HepG2 (cell line): ENCODE results near the gene WNT1. TPM values are rescaled to one million over a fixed set of nuclear protein-coding genes. Genes with fewer than 3 reads are reported as not detected.

Experiments
- ATM ChIP-seq: fragments of 450-650 bp; IDR thresholded peaks from 2 replicates; pipeline ENCODE4 v1.7.1; 2017; ENCODE audit warnings: mild to moderate bottlenecking, borderline replicate concordance
- DNMT3B ChIP-seq: conservative IDR thresholded peaks from 2 replicates; pipeline ENCODE4 v1.6.1; 2016; ENCODE audit warnings: missing biosample characterization, control low read depth
- ELF4 ChIP-seq: sonication (generic); formaldehyde crosslinking; IDR thresholded peaks from 2 replicates; pipeline ENCODE4 v1.5.0; 2020; ENCODE audit warnings: missing genetic modification reagents, mild to moderate bottlenecking, moderate library complexity, borderline replicate concordance
- ESRRA ChIP-seq: sonication (generic); formaldehyde crosslinking; IDR thresholded peaks from 2 replicates; pipeline ENCODE4 v1.5.1; 2020; ENCODE audit warnings: mild to moderate bottlenecking, low read depth, missing genetic modification reagents
- FOXC1 ChIP-seq: sonication (generic); formaldehyde crosslinking; IDR thresholded peaks from 2 replicates; pipeline ENCODE4 v1.8.0; 2022; ENCODE audit warnings: mild to moderate bottlenecking, missing genetic modification reagents, borderline replicate concordance
- ISX ChIP-seq: sonication (generic); formaldehyde crosslinking; conservative IDR thresholded peaks from 2 replicates; pipeline ENCODE4 v1.5.0; 2020; ENCODE audit warnings: missing genetic modification reagents
- KLF15 ChIP-seq: sonication (generic); formaldehyde crosslinking; IDR thresholded peaks from 2 replicates; pipeline ENCODE4 v1.8.1; 2023; ENCODE audit warnings: borderline replicate concordance, mild to moderate bottlenecking, inconsistent platforms, missing genetic modification reagents, mixed read lengths
- MAZ ChIP-seq, 2 experiments: sonication (generic) in 1 of 2; formaldehyde crosslinking in 1 of 2; IDR thresholded peaks; 2 replicates each; pipeline versions ENCODE4 v1.5.0 to v1.6.1; 2012 to 2020; ENCODE audit warnings: low read depth in 2 of 2, mild to moderate bottlenecking in 2 of 2, borderline replicate concordance in 1 of 2, improper control_type of control experiment in 1 of 2, low read length in 1 of 2, missing genetic modification reagents in 1 of 2, moderate library complexity in 1 of 2
- MEIS2 ChIP-seq: sonication (generic); formaldehyde crosslinking; IDR thresholded peaks from 2 replicates; pipeline ENCODE4 v1.9.0; 2021; ENCODE audit warnings: mild to moderate bottlenecking, missing genetic modification reagents
- MNT ChIP-seq: fragments of 450-650 bp; IDR thresholded peaks from 2 replicates; pipeline ENCODE4 v1.6.1; 2016
- MZF1 ChIP-seq: sonication (generic); formaldehyde crosslinking; IDR thresholded peaks from 2 replicates; pipeline ENCODE4 v1.8.1; 2023; ENCODE audit warnings: mild to moderate bottlenecking, missing genetic modification reagents, borderline replicate concordance
- NR0B2 ChIP-seq: sonication (generic); formaldehyde crosslinking; IDR thresholded peaks from 2 replicates; pipeline ENCODE4 v1.4.0; 2020; ENCODE audit warnings: mild to moderate bottlenecking, missing genetic modification reagents
- SOX13 ChIP-seq, 3 experiments: fragments of 450-650 bp in 1 of 3; sonication (generic) in 1 of 3; formaldehyde crosslinking in 1 of 3; IDR thresholded peaks in 2 of 3; conservative IDR thresholded peaks in 1 of 3; 2 replicates each; pipeline versions ENCODE4 v1.5.0 to v1.6.1; 2016 to 2020; ENCODE audit warnings: antibody characterized with exemption in 1 of 3, mild to moderate bottlenecking in 1 of 3, missing compliant biosample characterization in 1 of 3, missing genetic modification reagents in 1 of 3, moderate library complexity in 1 of 3
- SP1 ChIP-seq, 2 experiments: fragments of 450-650 bp in 1 of 2; sonication (generic) in 1 of 2; formaldehyde crosslinking in 1 of 2; IDR thresholded peaks; 2 replicates each; pipeline versions ENCODE4 v1.4.0 to v1.6.1; 2016 to 2020; ENCODE audit warnings: missing genetic modification reagents in 1 of 2
- SRSF4 ChIP-seq: fragments of 200-400 bp; formaldehyde crosslinking; IDR thresholded peaks from one replicate; pipeline ENCODE4 v1.6.1; 2018; ENCODE audit warnings: mild to moderate bottlenecking, low read depth, low read length, moderate library complexity; ENCODE audit not compliant: poor library complexity, severe bottlenecking
- ZNF605 ChIP-seq: sonication (generic); formaldehyde crosslinking; IDR thresholded peaks from 2 replicates; pipeline ENCODE4 v1.8.0; 2022; ENCODE audit warnings: mild to moderate bottlenecking, missing genetic modification reagents
- polyA plus RNA-seq, 8 experiments: library from polyadenylated mRNA; depleted of rRNA in 3 of 8; stranded (reverse) in 7 of 8; unstranded in 1 of 8; fragments of >200 nt; fragmentation: Illumina TruSeq in 4 of 8; extraction: Trizol in 4 of 8; gene quantifications; 2 replicates each; pipeline versions ENCODE4 v1.2.1 to v1.2.3, GENCODE V29; 2011 to 2016; ENCODE audit warnings: low read depth in 4 of 8, missing spikeins in 1 of 8, mixed read lengths in 1 of 8; ENCODE audit not compliant: insufficient read depth in 1 of 8
- total RNA-seq, 5 experiments: library from RNA; depleted of rRNA; stranded (reverse); fragments of >200 nt; fragmentation: Illumina TruSeq; extraction: Trizol; gene quantifications; 2 replicates each; pipeline ENCODE4 v1.2.3, GENCODE V29; 2016; ENCODE audit warnings: low read depth in 1 of 5

WNT1 gene
- total and polyA plus RNA-seq, 2 of the 13 experiments (the other 11 are each of a cell fraction or from before 2014, with no cell fraction given): not detected

GRCh38 chr12:48956279-48957140, 21.6 kb upstream of the WNT1 start (continued):
- 0 out of 2 replicates have a peak, but pooled peaks have one; percentile 19 for TF ChIP-seq MAZ (IDR thresholded peaks at IDR 0.05; ENCODE audit: borderline replicate concordance, low read depth, low read length)
- peak; percentile 31; the same call in 1 of the 2 replicates for TF ChIP-seq MAZ (CRISPR knock-in tag; IDR thresholded peaks at IDR 0.05; ENCODE audit: low read depth)
- no peak for TF ChIP-seq FOXC1 (CRISPR knock-in tag)
- no peak for TF ChIP-seq MEIS2 (CRISPR knock-in tag)
- 0 out of 2 replicates have a peak, but pooled peaks have one; percentile 13 for TF ChIP-seq ZNF605 (CRISPR knock-in tag)
- no peak; the same call in 1 of the 2 replicates for TF ChIP-seq NR0B2 (CRISPR knock-in tag)
- TF ChIP-seq KLF15 (CRISPR knock-in tag): no peak
- no peak for TF ChIP-seq MZF1 (CRISPR knock-in tag)
- TF ChIP-seq ATM: no peak
- TF ChIP-seq DNMT3B (CRISPR knock-in tag): no peak
- no peak for TF ChIP-seq SRSF4
- no peak for TF ChIP-seq ISX (CRISPR knock-in tag)
- 0 out of 2 replicates have a peak, but pooled peaks have one; percentile 8 for TF ChIP-seq ESRRA (CRISPR knock-in tag)
- no peak for TF ChIP-seq SOX13 (IDR thresholded peaks at IDR 0.05)
- TF ChIP-seq SOX13 (CRISPR knock-in tag; conservative IDR thresholded peaks at IDR 0.05 in 1 of 2, IDR thresholded peaks at IDR 0.05 in 1 of 2): no peak
- no peak for TF ChIP-seq SP1 (IDR thresholded peaks at IDR 0.05)
- TF ChIP-seq SP1 (CRISPR knock-in tag; IDR thresholded peaks at IDR 0.05): no peak
- TF ChIP-seq MNT: no peak
- peak; percentile 58; the same call in 1 of the 2 replicates for TF ChIP-seq ELF4
